Amygdala (tissue), 56 donors: ENCODE results near the gene GIGYF2.
A peak's percentile ranks its signal among the peaks of the same experiment; 100 is the strongest.

ENCODE experiments used
- DNase-seq, 56 donors: peaks; one replicate each; lab custom pipeline; 2025; lab: John Stamatoyannopoulos, UW

Gene GIGYF2

GRCh38 chr2:232857158-232857563 lies 160.0 kb downstream of the GIGYF2 start:
- no peak for DNase-seq

GRCh38 chr2:232859385-232859916 lies 162.3 kb downstream of the GIGYF2 start:
- no peak for DNase-seq

- no peak for DNase-seq
Observed at GRCh38 chr2:232860593-232861241, 163.6 kb downstream of the GIGYF2 start.

- no peak for DNase-seq
Observed at GRCh38 chr2:232861353-232861752, 164.2 kb downstream of the GIGYF2 start.

GRCh38 chr2:232863996-232864395 lies 166.9 kb downstream of the GIGYF2 start:
- no peak for DNase-seq

- no peak for DNase-seq
Observed at GRCh38 chr2:232865165-232865564, 168.0 kb downstream of the GIGYF2 start.

GRCh38 chr2:232866104-232866503 lies 169.0 kb downstream of the GIGYF2 start:
- DNase-seq, result no peak

- DNase-seq, result no peak
Observed at GRCh38 chr2:232869138-232870017, 172.2 kb downstream of the GIGYF2 start.

GRCh38 chr2:232870018-232870765 lies 173.1 kb downstream of the GIGYF2 start, which contains the start of gene SNORC:
Gene SNORC, plus strand, starts transcription at chr2:232870264. Its CDS starts 78 bp downstream, at chr2:232870342.
- no peak for DNase-seq

- DNase-seq, result no peak
Observed at GRCh38 chr2:232870766-232871371, 173.7 kb downstream of the GIGYF2 start.

- DNase-seq, result peak in 6 of 56 donors; percentile 24 to 56 (median 43)
Observed at GRCh38 chr2:232871418-232871834, 174.3 kb downstream of the GIGYF2 start.

GRCh38 chr2:232871835-232872736 lies 175.0 kb downstream of the GIGYF2 start:
- peak in 54 of 56 donors; percentile 44 to 98 (median 88) for DNase-seq

- peak in 32 of 56 donors; percentile 26 to 77 (median 52) for DNase-seq
Observed at GRCh38 chr2:232872826-232873225, 175.7 kb downstream of the GIGYF2 start.

- DNase-seq, result peak in 6 of 56 donors; percentile 37 to 52 (median 45)
Observed at GRCh38 chr2:232873292-232873908, 176.3 kb downstream of the GIGYF2 start.

- DNase-seq, result no peak
Observed at GRCh38 chr2:232873909-232874641, 176.9 kb downstream of the GIGYF2 start.

GRCh38 chr2:232874677-232875223 lies 177.6 kb downstream of the GIGYF2 start:
- DNase-seq, result no peak
